Midbrain (tissue), 1 donor: ENCODE data around the gene MSRB2.
A peak's percentile ranks its signal among the peaks of the same experiment; 100 is the strongest.

Source experiments
- DNase-seq: peaks from one replicate; lab custom pipeline; 2025; lab: John Stamatoyannopoulos, UW

Gene MSRB2

DNA sequence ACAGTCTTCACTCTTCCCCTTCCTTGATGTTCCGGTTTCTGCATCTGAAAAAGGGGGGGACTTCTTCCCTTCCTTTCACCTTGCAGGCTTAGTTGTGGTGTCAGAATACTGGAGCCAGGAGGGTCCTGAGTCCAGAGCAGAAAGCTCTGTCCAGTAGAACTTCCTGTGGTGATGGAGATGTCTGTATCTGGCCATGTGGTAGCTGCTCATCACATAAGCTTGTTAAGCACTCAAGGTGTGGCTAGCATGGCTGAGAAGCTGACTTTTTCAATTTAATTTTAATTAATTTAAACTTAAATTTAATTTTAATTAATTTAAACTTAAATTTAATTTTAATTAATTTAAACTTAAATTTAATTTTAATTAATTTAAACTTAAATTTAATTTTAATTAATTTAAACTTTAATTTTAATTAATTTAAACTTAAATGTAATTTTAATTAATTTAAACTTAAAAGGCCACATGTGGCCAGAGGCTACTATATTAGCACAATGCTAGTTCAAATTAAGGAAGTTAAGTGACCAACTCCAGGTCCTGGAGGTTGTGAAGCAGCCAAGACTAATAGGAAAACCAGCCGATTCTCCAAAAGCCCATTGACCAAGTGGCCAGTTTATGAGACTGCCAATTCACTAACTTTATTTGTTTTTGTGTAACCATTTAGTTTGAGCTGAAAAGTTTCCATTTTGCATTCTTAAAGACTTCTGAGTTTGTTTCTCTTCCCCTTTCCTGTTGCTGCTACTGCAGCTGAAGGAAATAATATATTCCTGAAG, 16.3 kb downstream of the MSRB2 start:
- no peak for DNase-seq

DNA sequence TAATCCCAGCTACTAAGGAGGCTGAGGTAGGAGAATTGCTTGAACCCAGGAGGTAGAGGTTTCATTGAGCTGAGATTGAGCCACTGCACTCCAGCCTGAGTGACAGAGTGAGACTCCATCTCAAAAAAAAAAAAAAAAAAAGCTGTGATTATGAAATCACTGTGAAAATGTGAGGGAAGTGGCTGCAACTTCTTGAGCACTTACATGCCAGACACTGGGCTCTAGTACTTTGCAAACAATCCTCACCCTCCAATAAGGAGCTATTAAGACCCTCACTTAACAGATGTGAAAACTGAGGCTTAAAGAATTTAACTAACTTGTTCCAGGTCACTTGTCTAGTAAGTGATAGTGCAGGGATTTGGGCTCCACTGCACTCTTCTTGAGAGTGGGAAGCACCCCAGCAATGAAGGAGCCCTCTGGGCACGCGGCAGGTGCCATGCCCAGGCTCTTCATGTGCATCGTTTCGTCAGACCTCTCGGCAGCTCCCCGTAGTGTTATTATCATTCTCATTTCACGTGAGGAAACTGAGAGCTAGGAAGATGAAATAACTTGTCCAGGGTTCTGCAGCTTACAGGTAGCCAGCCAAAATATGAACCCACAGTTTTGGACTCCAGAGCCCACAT, 19.0 kb downstream of the MSRB2 start:
- DNase-seq: no peak

DNA sequence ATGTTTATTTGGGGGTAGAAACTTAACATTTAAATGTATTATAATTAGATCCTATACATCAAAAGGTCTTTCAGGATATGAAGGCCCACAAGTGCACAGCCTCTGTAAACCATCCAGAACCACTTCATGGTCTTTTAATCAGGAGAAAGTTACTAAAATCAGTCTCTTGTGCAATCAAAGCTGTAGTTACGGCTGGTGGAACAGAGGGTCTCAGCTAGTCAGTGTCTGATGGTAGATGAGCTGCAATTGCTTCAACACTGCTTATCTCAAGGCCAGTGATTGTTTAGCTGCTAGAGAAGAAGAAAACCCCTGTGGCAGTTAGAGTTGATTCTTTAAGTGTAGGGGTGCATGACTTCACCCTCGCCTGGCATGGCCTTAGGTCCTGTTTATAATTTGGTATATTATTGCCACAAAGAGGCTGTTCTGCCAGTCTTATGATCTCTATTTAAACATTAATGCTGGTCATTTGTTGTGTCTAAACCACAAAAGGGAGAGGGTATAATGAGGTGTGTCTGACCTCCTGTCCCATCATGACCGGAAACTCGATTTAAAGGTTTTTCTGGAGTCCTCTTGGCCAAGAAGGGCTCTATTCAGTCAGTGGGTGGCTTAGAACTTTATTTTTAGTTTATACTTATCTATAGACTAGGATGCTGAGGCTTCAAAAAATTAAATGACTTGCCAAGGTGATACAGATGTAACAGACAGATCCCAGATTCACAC, 21.3 kb downstream of the MSRB2 start:
- no peak for DNase-seq

DNA sequence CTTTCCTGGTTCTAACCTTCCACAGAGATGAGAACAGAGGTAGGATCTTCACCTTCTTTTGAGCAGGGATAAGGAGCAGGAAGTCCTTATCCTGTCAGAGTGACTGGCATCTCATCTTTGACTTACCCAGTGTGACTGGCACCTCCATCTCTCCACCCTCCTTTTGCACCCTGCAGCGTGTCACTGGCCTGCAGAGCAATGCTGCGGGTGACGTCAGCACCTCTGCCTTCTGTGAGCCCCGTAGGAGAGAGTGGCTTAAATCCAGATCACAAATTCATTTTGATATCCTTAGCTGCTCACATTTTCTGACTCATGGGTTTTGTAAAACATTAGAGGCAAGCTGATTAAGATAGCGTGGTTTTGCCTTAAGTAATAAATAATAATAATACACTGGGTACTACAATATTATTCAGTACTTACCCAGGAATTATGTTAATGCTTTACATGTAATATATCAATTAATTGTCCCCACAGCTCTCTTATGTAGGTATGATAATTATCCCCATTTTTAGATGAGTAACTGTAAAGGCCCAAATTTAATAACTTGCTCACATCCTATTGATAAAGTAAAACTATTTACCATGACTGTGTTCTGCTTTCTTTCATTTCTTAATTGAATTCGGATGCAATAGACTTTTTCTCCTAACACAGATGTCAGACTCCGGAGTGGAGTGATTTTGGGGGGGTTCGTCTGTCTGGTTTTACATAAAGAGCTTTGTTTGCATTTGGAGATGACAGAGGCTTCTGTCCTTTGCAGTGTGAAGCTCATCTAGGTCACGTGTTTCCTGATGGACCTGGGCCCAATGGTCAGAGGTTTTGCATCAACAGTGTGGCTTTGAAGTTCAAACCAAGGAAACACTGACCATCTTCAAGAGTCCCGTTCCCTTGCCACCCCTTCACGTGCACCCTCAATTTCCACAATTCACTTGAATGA, 24.9 kb downstream of the MSRB2 start:
- peak; percentile 82 for DNase-seq

DNA sequence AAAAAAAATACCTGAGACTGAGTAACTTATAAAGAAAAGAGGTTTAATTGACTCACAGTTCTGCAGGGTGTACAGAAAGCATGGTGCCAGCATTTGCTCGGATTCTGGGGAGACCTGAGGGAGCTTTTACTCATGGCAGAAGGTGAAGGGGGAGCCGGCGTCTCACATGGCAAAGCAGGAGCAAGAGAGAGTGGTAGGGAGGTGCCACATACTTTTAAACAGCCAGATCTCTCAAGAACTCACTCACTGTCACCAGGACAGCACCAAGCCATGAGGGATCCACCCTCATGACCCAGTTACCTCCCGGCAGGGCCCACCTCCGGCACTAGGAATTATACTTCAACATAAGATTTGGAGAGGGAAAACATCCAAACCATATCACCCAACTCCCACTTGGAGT, 25.8 kb downstream of the MSRB2 start:
- no peak for DNase-seq

DNA sequence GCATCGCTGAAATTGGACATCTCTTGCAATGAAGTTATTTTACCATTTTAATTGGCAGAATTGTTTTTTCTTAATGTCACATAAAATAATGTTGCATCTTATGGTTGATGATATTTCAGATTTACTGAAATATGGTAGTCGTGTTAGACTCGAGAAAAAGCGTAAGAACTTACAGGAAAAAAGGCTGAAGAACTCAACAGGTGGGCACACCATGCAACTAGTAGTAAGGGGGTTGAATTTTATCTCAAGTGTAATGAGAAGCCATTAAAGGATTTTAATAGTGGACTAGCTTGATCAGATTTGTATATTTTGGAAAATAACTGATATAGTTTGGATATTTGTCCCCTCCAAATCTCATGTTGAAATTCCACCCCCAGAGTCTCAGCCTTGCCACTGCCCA, 41.1 kb downstream of the MSRB2 start:
- no peak for DNase-seq

DNA sequence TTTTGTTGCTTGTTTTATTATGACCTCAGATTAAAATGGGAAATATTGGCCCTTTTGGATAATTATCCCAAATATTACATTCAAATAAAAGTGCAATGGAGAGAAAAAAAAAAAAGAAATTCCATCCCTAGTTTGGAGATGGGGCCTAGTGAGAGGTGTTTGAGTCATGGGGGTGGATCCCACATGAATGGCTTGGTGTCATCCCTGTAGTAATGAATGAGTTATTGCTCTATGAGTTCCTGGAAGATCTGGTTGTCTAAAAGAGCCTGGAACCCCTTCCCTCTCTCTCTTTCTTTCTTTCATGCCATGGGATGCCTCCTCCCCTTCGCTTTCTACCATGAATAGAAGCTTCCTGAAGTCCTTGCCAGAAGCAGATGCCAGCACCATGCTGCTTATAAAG, 44.3 kb downstream of the MSRB2 start:
- no peak for DNase-seq

DNA sequence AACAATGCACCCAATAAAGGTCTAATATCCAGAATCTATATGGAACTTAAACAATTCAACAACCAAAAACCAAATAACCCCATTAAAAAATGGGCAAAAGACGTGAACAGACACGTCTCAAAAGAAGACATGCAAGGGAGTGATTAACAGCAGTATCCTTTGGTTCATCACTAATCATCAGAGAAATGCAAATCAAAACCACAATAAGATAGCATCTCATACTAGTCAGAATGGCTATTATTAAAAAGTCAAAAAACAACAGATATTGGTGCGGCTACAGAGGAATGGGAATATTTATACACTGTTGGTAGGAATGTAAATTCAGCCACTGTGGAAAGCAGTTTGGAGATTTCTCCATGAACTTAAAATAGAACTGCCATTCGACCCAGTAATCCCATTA, 46.6 kb downstream of the MSRB2 start:
- no peak for DNase-seq

DNA sequence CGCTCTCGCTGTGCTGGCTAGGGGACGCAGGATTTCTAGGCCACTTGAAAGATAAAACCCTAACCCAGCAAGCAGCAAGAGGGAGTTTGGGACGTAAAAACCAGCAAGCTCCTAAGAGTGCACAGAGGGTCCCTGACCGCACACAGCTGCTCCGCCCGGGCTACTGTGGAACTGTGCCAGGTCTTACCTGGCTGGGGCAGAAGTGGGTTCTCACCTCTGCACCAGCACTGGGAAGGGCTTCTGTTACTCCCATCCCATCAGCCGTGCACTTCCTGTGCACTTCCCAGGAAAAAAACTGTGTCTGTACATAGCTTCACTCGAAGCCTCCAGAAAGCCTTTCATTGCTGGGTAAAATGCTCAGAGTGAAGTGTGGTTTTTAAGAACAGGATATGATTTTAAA, 50.9 kb downstream of the MSRB2 start:
- DNase-seq: no peak

DNA sequence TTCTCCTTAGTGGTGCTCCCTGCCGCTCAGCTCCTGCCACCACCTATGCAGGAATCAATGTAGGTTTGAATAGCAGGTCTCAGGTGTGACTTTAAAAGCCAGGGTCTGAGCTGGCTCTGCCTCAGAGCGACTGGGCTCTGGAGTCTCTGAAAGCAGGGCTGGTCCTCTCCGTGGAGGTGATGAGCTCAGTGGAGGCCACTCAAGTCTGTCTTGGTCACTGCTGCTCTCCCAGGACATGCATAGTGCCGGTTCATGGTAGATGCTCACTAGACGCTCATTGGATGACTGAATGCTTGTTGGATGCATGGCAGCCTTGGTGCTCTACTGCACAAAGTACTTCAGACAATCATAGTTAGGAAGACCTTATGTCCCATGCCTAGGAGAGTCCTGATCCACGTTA, 51.7 kb downstream of the MSRB2 start:
- no peak for DNase-seq

DNA sequence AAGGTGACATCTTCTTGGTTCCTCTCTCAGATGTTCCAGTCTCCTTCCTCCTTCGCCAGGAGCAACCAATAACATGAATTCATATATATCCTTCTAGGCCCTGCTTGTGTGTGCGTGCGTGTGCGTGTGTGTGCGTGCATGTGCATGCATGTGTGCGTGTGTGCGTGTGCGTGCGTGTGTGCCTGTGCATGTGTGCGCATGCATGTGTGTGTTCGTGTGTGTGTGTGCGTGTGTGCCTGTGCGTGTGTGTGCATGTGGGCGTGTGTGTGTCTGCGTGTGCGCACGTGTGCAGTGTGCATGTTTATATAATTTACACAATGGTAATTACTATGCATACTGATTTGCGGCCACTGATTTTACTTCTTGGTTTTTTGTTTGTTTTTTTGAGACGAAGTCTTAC, 52.8 kb downstream of the MSRB2 start:
- DNase-seq: no peak

DNA sequence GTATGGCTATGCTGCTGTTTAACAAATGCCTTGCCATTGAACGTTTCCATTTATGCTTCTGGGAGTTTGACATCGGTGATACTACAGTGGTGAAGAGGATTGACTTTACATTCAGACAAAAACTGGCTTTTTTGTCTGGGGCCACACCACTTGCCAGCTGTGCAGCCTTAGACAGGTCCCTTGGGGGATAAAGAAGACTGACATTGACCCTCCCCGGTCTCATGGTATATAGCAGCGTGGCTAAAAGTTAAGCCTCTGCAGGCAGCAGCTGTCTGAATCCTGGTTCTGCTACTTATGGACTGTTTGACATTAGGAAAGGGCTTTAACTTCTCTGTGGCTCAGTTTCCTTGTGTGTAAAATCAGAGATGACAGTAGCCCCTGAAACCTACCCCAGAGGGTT, 54.7 kb downstream of the MSRB2 start:
- no peak for DNase-seq

DNA sequence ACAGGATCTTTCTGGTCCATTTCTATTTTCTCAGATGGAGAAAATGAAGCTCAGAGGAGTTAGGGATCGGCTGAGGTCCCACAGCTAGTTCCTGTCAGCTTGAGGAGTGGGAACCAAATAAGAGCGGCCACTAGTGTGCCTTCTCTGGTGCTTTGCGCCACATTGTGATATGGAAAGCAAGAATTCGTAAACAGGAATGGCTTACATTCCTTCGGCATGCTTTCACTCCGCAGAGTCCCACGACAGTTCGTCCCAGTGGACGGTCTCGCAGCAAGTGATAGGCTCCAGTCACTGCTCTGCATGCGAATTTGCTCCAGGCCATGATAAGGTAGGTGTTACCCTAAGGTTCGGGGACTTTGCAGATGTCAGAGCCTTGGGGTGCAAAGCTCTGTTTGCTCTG, 55.2 kb downstream of the MSRB2 start:
- no peak for DNase-seq

DNA sequence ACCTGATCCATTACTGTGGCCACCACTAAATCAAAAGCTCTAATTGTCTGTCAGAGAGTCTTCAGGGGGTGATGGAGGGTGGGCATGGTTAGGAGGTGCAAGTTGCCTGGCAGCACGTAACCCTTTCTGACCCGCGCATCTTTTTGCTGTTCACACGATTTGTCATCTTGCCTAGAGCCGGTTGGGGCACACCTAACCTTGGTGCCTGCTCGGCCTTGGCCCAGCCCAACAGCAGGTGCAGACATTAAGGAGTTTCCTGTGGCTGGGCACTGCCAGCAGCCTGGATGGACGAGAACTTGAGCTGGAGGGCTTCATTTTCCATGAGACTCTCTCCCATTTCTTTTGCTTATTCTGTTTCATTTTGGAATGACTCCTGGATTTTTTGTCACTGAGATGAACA, 55.7 kb downstream of the MSRB2 start:
- DNase-seq: no peak

DNA sequence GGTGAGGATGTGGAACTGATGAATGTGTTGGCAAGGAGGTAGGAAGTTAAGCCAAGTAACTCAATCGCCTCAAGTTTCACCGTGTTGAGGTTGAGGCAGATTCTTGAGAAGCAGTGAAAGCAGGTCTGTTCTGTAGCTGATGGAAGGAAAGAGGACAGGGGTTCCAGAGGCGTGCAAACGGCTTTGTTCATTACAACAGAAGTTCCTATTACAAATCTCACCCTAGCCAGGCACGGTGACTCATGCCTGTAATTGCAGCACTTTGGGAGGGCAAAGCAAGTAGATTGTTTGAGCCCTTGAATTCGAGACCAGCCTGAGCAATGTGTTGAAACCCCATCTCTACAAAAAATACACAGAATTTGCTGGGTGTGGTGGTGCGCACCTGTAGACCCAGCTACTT, 59.8 kb downstream of the MSRB2 start:
- DNase-seq: no peak

DNA sequence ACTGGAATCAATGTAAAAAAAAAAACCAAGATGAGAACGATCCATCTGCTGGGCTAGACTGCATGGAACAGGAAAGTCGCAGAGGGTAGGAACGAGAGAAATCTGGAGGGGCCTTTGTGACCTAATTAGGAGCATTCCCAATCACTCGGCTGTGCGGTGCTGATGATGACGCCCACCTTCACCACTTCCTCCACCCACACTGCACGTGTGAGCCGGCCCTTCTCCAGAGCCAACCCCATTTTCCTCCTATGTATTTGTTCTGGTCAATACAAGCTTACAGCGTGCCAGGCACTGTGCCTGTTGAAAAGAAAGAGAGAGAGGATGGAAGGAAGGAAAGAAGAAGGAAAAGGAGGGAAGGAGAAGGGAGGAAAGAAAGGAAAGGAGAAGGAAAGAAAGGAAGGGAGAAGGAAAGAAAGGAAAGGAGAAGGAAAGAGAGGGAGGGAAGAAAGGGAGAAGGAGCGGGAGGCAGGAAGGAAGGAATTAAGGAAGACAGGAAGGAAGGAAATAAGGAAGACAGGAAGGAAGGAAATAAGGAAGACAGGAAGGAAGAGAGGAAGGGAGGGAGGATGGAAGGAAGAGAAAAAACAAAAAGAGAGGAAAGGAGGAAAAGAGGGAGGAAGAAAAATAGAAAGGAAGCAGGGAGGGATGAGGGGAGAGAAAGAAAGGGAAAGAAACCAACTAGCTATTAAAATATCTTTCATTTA, 61.2 kb downstream of the MSRB2 start:
- DNase-seq: no peak

DNA sequence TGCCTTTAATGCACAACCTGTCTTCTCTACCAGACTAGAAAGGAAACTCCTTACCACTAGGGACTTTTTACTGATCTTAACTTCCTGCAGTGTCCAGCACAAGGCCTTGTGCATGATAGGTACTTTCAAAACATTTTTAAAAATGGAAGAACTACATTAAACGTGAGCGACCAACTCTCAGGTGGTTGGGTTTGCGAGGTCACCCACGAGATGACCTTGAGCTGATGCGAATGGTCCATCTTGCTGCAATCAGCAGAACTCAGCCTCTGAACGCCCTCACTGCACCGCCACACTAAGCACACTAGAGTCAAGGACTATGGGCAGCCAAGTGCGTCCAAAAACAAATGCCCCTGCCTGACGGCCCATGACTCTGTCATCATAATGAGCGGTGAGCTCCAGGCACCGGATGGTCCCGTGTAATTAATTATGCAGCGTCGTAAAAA, 61.9 kb downstream of the MSRB2 start:
- no peak for DNase-seq

DNA sequence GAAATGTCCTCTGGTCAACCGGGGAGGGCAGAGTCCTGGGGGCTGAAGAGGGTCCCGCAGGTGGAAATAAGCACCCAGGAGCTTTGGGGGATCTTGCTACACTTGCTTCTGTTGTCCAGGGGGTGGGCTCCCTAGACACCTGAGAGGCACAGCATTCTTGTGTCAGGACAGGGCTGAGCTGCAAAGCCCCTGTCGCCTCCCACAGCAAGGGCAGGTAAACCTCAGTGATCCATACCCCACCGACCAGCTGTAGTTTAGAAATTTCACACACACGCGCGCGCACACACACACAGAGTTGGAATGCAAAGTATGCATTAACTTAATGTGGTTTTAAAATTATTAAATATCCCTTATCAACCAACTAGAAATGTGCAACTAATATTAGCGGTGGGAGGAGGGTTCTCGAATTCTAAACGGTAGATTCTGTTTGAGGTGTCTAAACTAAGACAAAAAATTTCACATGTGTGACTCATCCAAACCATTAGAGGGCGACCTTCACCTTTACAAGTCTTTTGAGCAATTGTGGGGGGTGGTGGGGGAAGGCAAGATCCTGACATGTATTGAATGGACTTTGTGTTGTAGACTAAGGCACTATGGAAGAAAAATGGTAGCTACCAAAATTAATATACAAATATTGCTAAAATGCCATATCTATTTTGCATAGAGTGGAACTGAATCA, 62.5 kb downstream of the MSRB2 start:
- DNase-seq: peak; percentile 31

DNA sequence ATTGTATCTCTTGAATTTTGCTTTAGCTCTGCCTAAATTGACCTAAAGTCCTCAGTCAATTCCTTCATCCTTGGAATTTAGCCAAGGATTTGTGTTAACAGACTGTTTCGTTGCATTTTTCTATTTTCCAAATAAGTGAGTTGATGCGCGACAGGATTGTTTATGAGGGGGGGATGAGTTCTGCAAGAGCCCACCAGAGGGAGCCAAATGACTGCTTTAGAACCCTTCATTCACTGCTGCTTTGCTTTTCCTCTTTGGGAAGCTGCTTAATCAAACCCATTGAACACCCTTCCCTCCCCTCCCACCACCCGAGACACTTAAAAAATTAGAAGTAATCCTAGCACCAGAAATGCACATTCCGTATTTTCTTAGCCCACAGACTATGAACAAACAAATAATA, 63.0 kb downstream of the MSRB2 start:
- DNase-seq: peak; percentile 77

DNA sequence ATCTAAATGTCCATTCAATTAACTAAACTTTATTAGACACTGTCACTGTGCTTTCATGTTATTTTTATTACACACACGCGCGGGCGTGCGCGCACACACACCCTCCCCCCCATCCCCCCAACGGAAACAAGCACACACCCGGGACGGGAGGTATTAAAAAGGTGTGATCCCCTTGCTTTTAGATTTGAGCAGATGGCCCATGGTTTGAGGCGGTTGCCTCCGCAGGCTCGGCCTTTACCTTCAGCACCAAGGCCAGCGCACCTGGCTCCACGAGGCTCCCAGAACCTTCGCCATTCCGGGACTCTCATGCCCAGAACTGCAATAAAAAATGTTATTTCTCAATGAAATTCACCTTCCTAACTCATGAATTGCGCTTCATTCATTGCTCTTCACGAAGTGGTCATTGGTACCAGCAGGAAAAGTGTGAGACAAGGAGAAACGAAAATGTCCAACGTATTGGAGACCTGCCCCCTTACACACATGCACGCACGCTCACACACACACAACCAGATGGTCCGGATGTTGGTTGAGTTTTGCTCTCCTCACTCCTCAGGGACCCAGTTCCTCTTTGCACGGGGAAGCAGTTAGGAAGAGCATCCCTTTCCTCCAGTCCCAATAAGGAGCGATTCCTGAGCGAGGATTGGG, 76.0 kb downstream of the MSRB2 start:
- no peak for DNase-seq
